ENCODE data around the gene SMCO3.

Gene SMCO3

GRCh38 chr12:14814014-14814413 lies at the start of gene SMCO3:
Gene SMCO3, minus strand, starts transcription at chr12:14814182. Its CDS starts 7,502 bp downstream, at chr12:14806680.
- DNase-seq (ENCODE audit: low read depth) = no peak

GRCh38 chr12:14860490-14860889 lies 46.5 kb upstream of the SMCO3 start:
- DNase-seq (ENCODE audit: low read depth) = no peak

- no peak for DNase-seq (ENCODE audit: low read depth)
These were observed 44.5 kb upstream of the SMCO3 start for GRCh38 chr12:14858513-14858912.

GRCh38 chr12:14854586-14855183 lies 40.7 kb upstream of the SMCO3 start:
- no peak for DNase-seq (ENCODE audit: low read depth)

GRCh38 chr12:14853961-14854360 lies 40.0 kb upstream of the SMCO3 start:
- no peak for DNase-seq (ENCODE audit: low read depth)

GRCh38 chr12:14852880-14853279 lies 38.9 kb upstream of the SMCO3 start:
- DNase-seq (ENCODE audit: low read depth) = no peak

- no peak for DNase-seq (ENCODE audit: low read depth)
These were observed 37.1 kb upstream of the SMCO3 start for GRCh38 chr12:14850929-14851663.

- DNase-seq (ENCODE audit: low read depth) = no peak
These were observed 35.7 kb upstream of the SMCO3 start for GRCh38 chr12:14849661-14850060.

GRCh38 chr12:14846876-14847580 lies 33.0 kb upstream of the SMCO3 start:
- DNase-seq (ENCODE audit: low read depth) = no peak

GRCh38 chr12:14846042-14846587 lies 32.1 kb upstream of the SMCO3 start:
- DNase-seq (ENCODE audit: low read depth) = no peak

- DNase-seq (ENCODE audit: low read depth) = peak; percentile 32
These were observed 31.4 kb upstream of the SMCO3 start for GRCh38 chr12:14845350-14845750.

GRCh38 chr12:14844401-14844800 lies 30.4 kb upstream of the SMCO3 start:
- no peak for DNase-seq (ENCODE audit: low read depth)

- DNase-seq (ENCODE audit: low read depth) = no peak
These were observed 29.5 kb upstream of the SMCO3 start, which contains the start of gene ART4 for GRCh38 chr12:14843425-14843887. Gene ART4, minus strand, starts transcription at chr12:14843526. Its CDS starts 413 bp downstream, at chr12:14843113.

- DNase-seq (ENCODE audit: low read depth) = no peak
These were observed 28.3 kb upstream of the SMCO3 start for GRCh38 chr12:14842315-14842714.

GRCh38 chr12:14841761-14842160 lies 27.8 kb upstream of the SMCO3 start:
- DNase-seq (ENCODE audit: low read depth) = no peak

- DNase-seq (ENCODE audit: low read depth) = no peak
These were observed 26.6 kb upstream of the SMCO3 start for GRCh38 chr12:14840616-14841015.

GRCh38 chr12:14839262-14839661 lies 25.3 kb upstream of the SMCO3 start:
- DNase-seq (ENCODE audit: low read depth) = no peak

GRCh38 chr12:14836336-14837210 lies 22.6 kb upstream of the SMCO3 start:
- no peak for DNase-seq (ENCODE audit: low read depth)

- DNase-seq (ENCODE audit: low read depth) = no peak
These were observed 20.5 kb upstream of the SMCO3 start for GRCh38 chr12:14834509-14834908.

- no peak for DNase-seq (ENCODE audit: low read depth)
These were observed 20.0 kb upstream of the SMCO3 start for GRCh38 chr12:14833952-14834351.

GRCh38 chr12:14833336-14833735 lies 19.4 kb upstream of the SMCO3 start:
- DNase-seq (ENCODE audit: low read depth) = no peak

GRCh38 chr12:14828892-14829291 lies 14.9 kb upstream of the SMCO3 start:
- DNase-seq (ENCODE audit: low read depth) = no peak
